SK-N-SH treated with all-trans-retinoic acid at 6 μM for 48 hours (cell line): Measurements from ENCODE around the gene CHST4.

Experiments
- ATAC-seq: fragments of 200-7000 bp; cut with Tn5 transposase; 3 replicates; pipeline ENCODE4 v1.9.1; 2020; ENCODE audit warnings: mild to moderate bottlenecking, moderate library complexity
- ARNTL ChIP-seq: fragments of 450-650 bp; formaldehyde crosslinking; IDR thresholded peaks from 2 replicates; pipeline ENCODE4 v1.5.0; 2020; ENCODE audit warnings: low read depth, mild to moderate bottlenecking, moderate library complexity, borderline replicate concordance
- BACH2 ChIP-seq: fragments of 250-450 bp; sonication (Bioruptor Pico); IDR thresholded peaks from 2 replicates; pipeline ENCODE4 v1.9.0; 2021; ENCODE audit warnings: mild to moderate bottlenecking, borderline replicate concordance
- CREB5 ChIP-seq: fragments of 250-450 bp; sonication (Bioruptor Pico); IDR thresholded peaks from 2 replicates; pipeline ENCODE4 v1.5.1; 2020; ENCODE audit warnings: low read depth, mild to moderate bottlenecking, moderate library complexity
- CSDC2 ChIP-seq: fragments of 250-450 bp; sonication (Bioruptor Pico); IDR thresholded peaks from 2 replicates; pipeline ENCODE4 v1.5.0; 2020; ENCODE audit warnings: mild to moderate bottlenecking, moderate library complexity
- CSRNP3 ChIP-seq: fragments of 250-450 bp; sonication (Bioruptor Pico); IDR thresholded peaks from 2 replicates; pipeline ENCODE4 v1.5.1; 2021; ENCODE audit warnings: mild to moderate bottlenecking, moderate library complexity
- ESRRG ChIP-seq: fragments of 250-450 bp; sonication (Bioruptor Pico); IDR thresholded peaks from 2 replicates; pipeline ENCODE4 v1.6.1; 2021; ENCODE audit warnings: mild to moderate bottlenecking
- GLIS3 ChIP-seq: fragments of 250-450 bp; sonication (Bioruptor Pico); IDR thresholded peaks from 2 replicates; pipeline ENCODE4 v1.5.0; 2020; ENCODE audit warnings: mild to moderate bottlenecking, moderate library complexity
- ISL1 ChIP-seq: fragments of 250-450 bp; sonication (Bioruptor Pico); IDR thresholded peaks from 2 replicates; pipeline ENCODE4 v2.1.2; 2022; ENCODE audit warnings: mild to moderate bottlenecking, moderate library complexity
- OSR1 ChIP-seq: fragments of 250-450 bp; sonication (Bioruptor Pico); IDR thresholded peaks from 2 replicates; pipeline ENCODE4 v1.8.0; 2022; ENCODE audit warnings: moderate library complexity, mild to moderate bottlenecking, inconsistent platforms
- PATZ1 ChIP-seq: fragments of 250-450 bp; sonication (Bioruptor Pico); IDR thresholded peaks from 2 replicates; pipeline ENCODE4 v1.8.0; 2020; ENCODE audit warnings: mild to moderate bottlenecking, moderate library complexity, borderline replicate concordance
- POU6F1 ChIP-seq: fragments of 250-450 bp; sonication (Bioruptor Pico); IDR thresholded peaks from 2 replicates; pipeline ENCODE4 v1.8.0; 2021; ENCODE audit warnings: low read depth, mild to moderate bottlenecking, moderate library complexity, borderline replicate concordance
- PPARA ChIP-seq: fragments of 250-450 bp; sonication (Bioruptor Pico); IDR thresholded peaks from 2 replicates; pipeline ENCODE4 v1.5.0; 2020; ENCODE audit warnings: mild to moderate bottlenecking, borderline replicate concordance
- RARB ChIP-seq: fragments of 250-450 bp; sonication (Bioruptor Pico); IDR thresholded peaks from 2 replicates; pipeline ENCODE4 v1.8.0; 2021; ENCODE audit warnings: mild to moderate bottlenecking, moderate library complexity
- SNAI2 ChIP-seq: fragments of 250-450 bp; sonication (Bioruptor Pico); IDR thresholded peaks from 2 replicates; pipeline ENCODE4 v1.5.0; 2020; ENCODE audit warnings: mild to moderate bottlenecking, moderate library complexity
- TCF4 ChIP-seq: fragments of 250-450 bp; sonication (Bioruptor Pico); IDR thresholded peaks from 2 replicates; pipeline ENCODE4 v1.8.0; 2021; ENCODE audit warnings: mild to moderate bottlenecking, moderate library complexity, borderline replicate concordance
- TOX ChIP-seq: fragments of 250-450 bp; sonication (Bioruptor Pico); IDR thresholded peaks from 2 replicates; pipeline ENCODE4 v1.8.0; 2021; ENCODE audit warnings: mild to moderate bottlenecking, moderate library complexity, borderline replicate concordance
- TSHZ2 ChIP-seq: fragments of 250-450 bp; sonication (Bioruptor Pico); IDR thresholded peaks from 2 replicates; pipeline ENCODE4 v1.5.0; 2020; ENCODE audit warnings: mild to moderate bottlenecking, moderate library complexity
- ZC3H10 ChIP-seq: fragments of 250-450 bp; sonication (Bioruptor Pico); IDR thresholded peaks from 2 replicates; pipeline ENCODE4 v1.5.1; 2021; ENCODE audit warnings: mild to moderate bottlenecking, moderate library complexity
- ZFP3 ChIP-seq: fragments of 250-450 bp; sonication (Bioruptor Pico); IDR thresholded peaks from 2 replicates; pipeline ENCODE4 v1.5.0; 2020; ENCODE audit warnings: mild to moderate bottlenecking, moderate library complexity
- ZFP30 ChIP-seq: fragments of 450-650 bp; formaldehyde crosslinking; IDR thresholded peaks from 2 replicates; pipeline ENCODE4 v1.5.0; 2022; ENCODE audit warnings: mild to moderate bottlenecking, moderate library complexity
- ZNF70 ChIP-seq: fragments of 450-650 bp; formaldehyde crosslinking; IDR thresholded peaks from 2 replicates; pipeline ENCODE4 v1.5.0; 2020; ENCODE audit warnings: mild to moderate bottlenecking, moderate library complexity
- ZNF8 ChIP-seq: fragments of 450-650 bp; formaldehyde crosslinking; IDR thresholded peaks from 2 replicates; pipeline ENCODE4 v1.5.0; 2020; ENCODE audit warnings: mild to moderate bottlenecking, moderate library complexity

Gene CHST4

GRCh38 chr16:71507061-71507460 is 19.2 kb upstream of the CHST4 start (continued):
- TF ChIP-seq CREB5 (no peak), GLIS3 (CRISPR knock-in tag) (no peak), ZFP30 (CRISPR knock-in tag) (no peak), ZFP3 (CRISPR knock-in tag) (no peak), ESRRG (CRISPR knock-in tag) (no peak)
- TF ChIP-seq, all 23 proteins: peak for 0

- ATAC-seq = no peak
- no peak for TF ChIP-seq GLIS3 (CRISPR knock-in tag)
- no peak for TF ChIP-seq ESRRG (CRISPR knock-in tag)
- TF ChIP-seq CSDC2 (CRISPR knock-in tag) = no peak
- no peak for TF ChIP-seq PATZ1
- no peak for TF ChIP-seq TCF4 (CRISPR knock-in tag)
- no peak for TF ChIP-seq ZFP30 (CRISPR knock-in tag)
These were observed 12.9 kb upstream of the CHST4 start for GRCh38 chr16:71513302-71513701.

- TF ChIP-seq SNAI2 (no peak), BACH2 (no peak), RARB (no peak), PATZ1 (no peak), TCF4 (CRISPR knock-in tag) (no peak), OSR1 (CRISPR knock-in tag) (no peak), CREB5 (no peak), ARNTL (CRISPR knock-in tag) (no peak), TOX (CRISPR knock-in tag) (no peak), ZC3H10 (CRISPR knock-in tag) (no peak), ZNF8 (CRISPR knock-in tag) (no peak), GLIS3 (CRISPR knock-in tag) (no peak), PPARA (CRISPR knock-in tag) (no peak), ESRRG (CRISPR knock-in tag) (no peak), ZNF70 (CRISPR knock-in tag) (no peak), TSHZ2 (CRISPR knock-in tag) (no peak)
- no peak for ATAC-seq
These were observed 11.8 kb upstream of the CHST4 start for GRCh38 chr16:71514476-71514875.

- no peak for ATAC-seq
- TF ChIP-seq ARNTL (CRISPR knock-in tag) (no peak), PPARA (CRISPR knock-in tag) (no peak), PATZ1 (no peak), ESRRG (CRISPR knock-in tag) (no peak), ZFP3 (CRISPR knock-in tag) (no peak), POU6F1 (no peak), RARB (no peak), SNAI2 (no peak), CSRNP3 (CRISPR knock-in tag) (no peak), ISL1 (CRISPR knock-in tag) (no peak), CSDC2 (CRISPR knock-in tag) (no peak), OSR1 (CRISPR knock-in tag) (no peak), ZNF8 (CRISPR knock-in tag) (no peak), TCF4 (CRISPR knock-in tag) (no peak)
These were observed 11.2 kb upstream of the CHST4 start for GRCh38 chr16:71515026-71515425.
